ENCODE results near the gene KLHDC3. TPM values are rescaled to one million over a fixed set of nuclear protein-coding genes. Genes with fewer than 3 reads are reported as not detected.
A peak's percentile ranks its signal among the peaks of the same experiment; 100 is the strongest.

Gene KLHDC3
- total and polyA plus RNA-seq, 9 of the 15 experiments (the other 6 are each of a cell fraction or from before 2014, with no cell fraction given) = 4.5 to 171 (median 107) TPM

DNA sequence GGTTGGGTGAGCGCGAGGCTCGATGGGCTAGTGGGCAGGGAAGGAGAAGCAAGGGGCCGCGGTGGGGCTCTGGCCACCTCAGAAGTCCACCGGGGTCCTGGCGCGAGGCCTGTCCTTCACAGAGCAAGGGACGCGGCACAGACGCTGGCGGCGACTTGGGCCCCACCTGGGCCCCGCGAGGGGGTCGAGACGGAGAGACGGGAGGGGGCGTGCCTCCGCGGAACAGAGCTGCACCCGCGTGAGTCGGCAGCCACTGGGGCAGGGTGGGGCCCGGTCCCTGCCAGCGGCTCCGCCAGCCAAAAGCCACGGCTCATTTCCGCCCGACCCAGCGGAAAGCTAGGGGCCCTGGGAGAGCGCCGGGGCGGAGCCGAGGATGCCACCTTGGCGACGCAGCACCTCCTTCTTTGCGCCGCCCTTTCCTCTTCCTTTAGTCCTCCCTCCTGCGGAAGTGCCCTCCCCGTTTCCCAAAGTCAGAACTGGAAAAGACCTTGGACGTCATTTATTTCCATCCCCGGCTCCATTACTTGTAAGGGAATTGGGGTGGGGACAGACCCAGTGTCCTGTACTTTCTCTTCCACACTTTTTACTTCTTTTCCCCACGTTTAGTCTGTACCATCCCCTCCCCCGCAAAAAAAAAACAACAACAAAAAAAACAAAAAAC lies 39.6 kb downstream of the KLHDC3 start, which contains the start of gene CUL7 (continued):
- TF ChIP-seq, protein P1, sequence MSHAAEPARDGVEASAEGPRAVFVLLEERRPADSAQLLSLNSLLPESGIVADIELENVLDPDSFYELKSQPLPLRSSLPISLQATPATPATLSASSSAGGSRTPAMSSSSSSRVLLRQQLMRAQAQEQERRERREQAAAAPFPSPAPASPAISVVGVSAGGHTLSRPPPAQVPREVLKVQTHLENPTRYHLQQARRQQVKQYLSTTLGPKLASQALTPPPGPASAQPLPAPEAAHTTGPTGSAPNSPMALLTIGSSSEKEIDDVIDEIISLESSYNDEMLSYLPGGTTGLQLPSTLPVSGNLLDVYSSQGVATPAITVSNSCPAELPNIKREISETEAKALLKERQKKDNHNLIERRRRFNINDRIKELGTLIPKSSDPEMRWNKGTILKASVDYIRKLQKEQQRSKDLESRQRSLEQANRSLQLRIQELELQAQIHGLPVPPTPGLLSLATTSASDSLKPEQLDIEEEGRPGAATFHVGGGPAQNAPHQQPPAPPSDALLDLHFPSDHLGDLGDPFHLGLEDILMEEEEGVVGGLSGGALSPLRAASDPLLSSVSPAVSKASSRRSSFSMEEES (CRISPR knock-in tag; IDR thresholded peaks at IDR 0.05) = peak; percentile 57
- peak; percentile 98 for TF ChIP-seq CAMTA2 (CRISPR knock-in tag; conservative IDR thresholded peaks at IDR 0.05)
- TF ChIP-seq TAF7 (tag; IDR thresholded peaks at IDR 0.05) = 0 out of 2 replicates have a peak, but pooled peaks have one; percentile 50
- TF ChIP-seq BCL6 (CRISPR knock-in tag; IDR thresholded peaks at IDR 0.05) = no peak
- peak; percentile 77 for TF ChIP-seq ZNF436 (CRISPR knock-in tag; IDR thresholded peaks at IDR 0.05)
- TF ChIP-seq, protein P2, sequence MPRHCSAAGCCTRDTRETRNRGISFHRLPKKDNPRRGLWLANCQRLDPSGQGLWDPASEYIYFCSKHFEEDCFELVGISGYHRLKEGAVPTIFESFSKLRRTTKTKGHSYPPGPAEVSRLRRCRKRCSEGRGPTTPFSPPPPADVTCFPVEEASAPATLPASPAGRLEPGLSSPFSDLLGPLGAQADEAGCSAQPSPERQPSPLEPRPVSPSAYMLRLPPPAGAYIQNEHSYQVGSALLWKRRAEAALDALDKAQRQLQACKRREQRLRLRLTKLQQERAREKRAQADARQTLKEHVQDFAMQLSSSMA (CRISPR knock-in tag; IDR thresholded peaks at IDR 0.05) = peak; percentile 93
- no peak; the same call in 1 of the 2 replicates for TF ChIP-seq NCOA1 (IDR thresholded peaks at IDR 0.05; ENCODE audit: low read depth)
- TF ChIP-seq, protein P3, sequence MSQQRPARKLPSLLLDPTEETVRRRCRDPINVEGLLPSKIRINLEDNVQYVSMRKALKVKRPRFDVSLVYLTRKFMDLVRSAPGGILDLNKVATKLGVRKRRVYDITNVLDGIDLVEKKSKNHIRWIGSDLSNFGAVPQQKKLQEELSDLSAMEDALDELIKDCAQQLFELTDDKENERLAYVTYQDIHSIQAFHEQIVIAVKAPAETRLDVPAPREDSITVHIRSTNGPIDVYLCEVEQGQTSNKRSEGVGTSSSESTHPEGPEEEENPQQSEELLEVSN (IDR thresholded peaks at IDR 0.05; ENCODE audit: borderline replicate concordance in 1 of 2, extremely low read depth in 1 of 2, insufficient read depth in 1 of 2, insufficient read length in 1 of 2, low read depth in 1 of 2, low read length in 1 of 2, poor library complexity in 1 of 2, severe bottlenecking in 1 of 2) = peak in 1 of 2 experiments; percentile 63
- TF ChIP-seq TCF7L2 (IDR thresholded peaks at IDR 0.05; ENCODE audit: low read depth, low read length) = no peak
- peak; percentile 87 for TF ChIP-seq KLF1 (tag; IDR thresholded peaks at IDR 0.05)
- TF ChIP-seq, protein P4, sequence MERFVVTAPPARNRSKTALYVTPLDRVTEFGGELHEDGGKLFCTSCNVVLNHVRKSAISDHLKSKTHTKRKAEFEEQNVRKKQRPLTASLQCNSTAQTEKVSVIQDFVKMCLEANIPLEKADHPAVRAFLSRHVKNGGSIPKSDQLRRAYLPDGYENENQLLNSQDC (CRISPR knock-in tag; IDR thresholded peaks at IDR 0.05) = peak; percentile 8; the same call in 1 of the 2 replicates
- TF ChIP-seq, protein P5, sequence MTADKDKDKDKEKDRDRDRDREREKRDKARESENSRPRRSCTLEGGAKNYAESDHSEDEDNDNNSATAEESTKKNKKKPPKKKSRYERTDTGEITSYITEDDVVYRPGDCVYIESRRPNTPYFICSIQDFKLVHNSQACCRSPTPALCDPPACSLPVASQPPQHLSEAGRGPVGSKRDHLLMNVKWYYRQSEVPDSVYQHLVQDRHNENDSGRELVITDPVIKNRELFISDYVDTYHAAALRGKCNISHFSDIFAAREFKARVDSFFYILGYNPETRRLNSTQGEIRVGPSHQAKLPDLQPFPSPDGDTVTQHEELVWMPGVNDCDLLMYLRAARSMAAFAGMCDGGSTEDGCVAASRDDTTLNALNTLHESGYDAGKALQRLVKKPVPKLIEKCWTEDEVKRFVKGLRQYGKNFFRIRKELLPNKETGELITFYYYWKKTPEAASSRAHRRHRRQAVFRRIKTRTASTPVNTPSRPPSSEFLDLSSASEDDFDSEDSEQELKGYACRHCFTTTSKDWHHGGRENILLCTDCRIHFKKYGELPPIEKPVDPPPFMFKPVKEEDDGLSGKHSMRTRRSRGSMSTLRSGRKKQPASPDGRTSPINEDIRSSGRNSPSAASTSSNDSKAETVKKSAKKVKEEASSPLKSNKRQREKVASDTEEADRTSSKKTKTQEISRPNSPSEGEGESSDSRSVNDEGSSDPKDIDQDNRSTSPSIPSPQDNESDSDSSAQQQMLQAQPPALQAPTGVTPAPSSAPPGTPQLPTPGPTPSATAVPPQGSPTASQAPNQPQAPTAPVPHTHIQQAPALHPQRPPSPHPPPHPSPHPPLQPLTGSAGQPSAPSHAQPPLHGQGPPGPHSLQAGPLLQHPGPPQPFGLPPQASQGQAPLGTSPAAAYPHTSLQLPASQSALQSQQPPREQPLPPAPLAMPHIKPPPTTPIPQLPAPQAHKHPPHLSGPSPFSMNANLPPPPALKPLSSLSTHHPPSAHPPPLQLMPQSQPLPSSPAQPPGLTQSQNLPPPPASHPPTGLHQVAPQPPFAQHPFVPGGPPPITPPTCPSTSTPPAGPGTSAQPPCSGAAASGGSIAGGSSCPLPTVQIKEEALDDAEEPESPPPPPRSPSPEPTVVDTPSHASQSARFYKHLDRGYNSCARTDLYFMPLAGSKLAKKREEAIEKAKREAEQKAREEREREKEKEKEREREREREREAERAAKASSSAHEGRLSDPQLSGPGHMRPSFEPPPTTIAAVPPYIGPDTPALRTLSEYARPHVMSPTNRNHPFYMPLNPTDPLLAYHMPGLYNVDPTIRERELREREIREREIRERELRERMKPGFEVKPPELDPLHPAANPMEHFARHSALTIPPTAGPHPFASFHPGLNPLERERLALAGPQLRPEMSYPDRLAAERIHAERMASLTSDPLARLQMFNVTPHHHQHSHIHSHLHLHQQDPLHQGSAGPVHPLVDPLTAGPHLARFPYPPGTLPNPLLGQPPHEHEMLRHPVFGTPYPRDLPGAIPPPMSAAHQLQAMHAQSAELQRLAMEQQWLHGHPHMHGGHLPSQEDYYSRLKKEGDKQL (CRISPR knock-in tag; IDR thresholded peaks at IDR 0.05; ENCODE audit: borderline replicate concordance) = no peak
- TF ChIP-seq ESRRA (IDR thresholded peaks at IDR 0.05; ENCODE audit: borderline replicate concordance, low read depth) = peak; percentile 86
- TF ChIP-seq, protein P6, sequence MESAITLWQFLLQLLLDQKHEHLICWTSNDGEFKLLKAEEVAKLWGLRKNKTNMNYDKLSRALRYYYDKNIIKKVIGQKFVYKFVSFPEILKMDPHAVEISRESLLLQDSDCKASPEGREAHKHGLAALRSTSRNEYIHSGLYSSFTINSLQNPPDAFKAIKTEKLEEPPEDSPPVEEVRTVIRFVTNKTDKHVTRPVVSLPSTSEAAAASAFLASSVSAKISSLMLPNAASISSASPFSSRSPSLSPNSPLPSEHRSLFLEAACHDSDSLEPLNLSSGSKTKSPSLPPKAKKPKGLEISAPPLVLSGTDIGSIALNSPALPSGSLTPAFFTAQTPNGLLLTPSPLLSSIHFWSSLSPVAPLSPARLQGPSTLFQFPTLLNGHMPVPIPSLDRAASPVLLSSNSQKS (CRISPR knock-in tag; IDR thresholded peaks at IDR 0.05) = peak; percentile 91; the same call in 1 of the 2 replicates
- peak; percentile 98 for TF ChIP-seq FIP1L1 (IDR thresholded peaks at IDR 0.05; ENCODE audit: low read depth, low read length, poor library complexity, severe bottlenecking)
- TF ChIP-seq CBX1 (IDR thresholded peaks at IDR 0.05; ENCODE audit: low read depth) = peak; percentile 65; the same call in 1 of the 2 replicates
- peak; percentile 87 for TF ChIP-seq PCBP1 (IDR thresholded peaks at IDR 0.05; ENCODE audit: low read depth, low read length, poor library complexity, severe bottlenecking)
